Activated naive CD8-positive, alpha-beta T cell treated with anti-CD3 and anti-CD28 coated beads, Interleukin-2, amount 10 ng/mL, durations not matched to agents 7 days and 5 days (primary cell): ENCODE results near the gene GRIFIN. TPM values are rescaled to one million over a fixed set of nuclear protein-coding genes. Genes with fewer than 3 reads are reported as not detected.

Experiments used
- ATAC-seq: fragments of 150-1000 bp; cut with Tn5 transposase; one replicate; pipeline ENCODE4 v1.10.0; 2021; ENCODE audit warnings: low read depth, moderate library complexity
- POLR2A ChIA-PET: fragments of 350-600 bp; sonication (Branson Sonifier 250); formaldehyde crosslinking; loops from one replicate; lab custom pipeline; 2021; ENCODE audit warnings: antibody characterized with exemption; lab: Charles Lee
- DNase-seq: peaks from one replicate; pipeline ENCODE4 v3.0.0; 2021
- H3K27ac Mint-ChIP-seq: one replicate; pipeline ENCODE4 v1.8.0; 2022; ENCODE audit warnings: mild to moderate bottlenecking, mixed read lengths
- H3K27me3 Mint-ChIP-seq: one replicate; pipeline ENCODE4 v1.8.0; 2022; ENCODE audit warnings: mild to moderate bottlenecking, moderate library complexity, mixed read lengths
- H3K36me3 Mint-ChIP-seq: one replicate; pipeline ENCODE4 v1.8.0; 2021; ENCODE audit warnings: mild to moderate bottlenecking, mixed read lengths
- H3K4me1 Mint-ChIP-seq: one replicate; pipeline ENCODE4 v1.8.0; 2021; ENCODE audit warnings: mixed read lengths
- H3K4me3 Mint-ChIP-seq: one replicate; pipeline ENCODE4 v1.8.0; 2022; ENCODE audit warnings: mild to moderate bottlenecking, moderate library complexity, mixed read lengths
- H3K9me3 Mint-ChIP-seq: one replicate; pipeline ENCODE4 v1.8.0; 2021; ENCODE audit warnings: mixed read lengths
- total RNA-seq, 2 experiments: library from RNA; stranded (reverse); gene quantifications; one replicate each; pipeline ENCODE4 v1.2.3, GENCODE V29; 2021

The GRIFIN gene
- not detected for total RNA-seq

GRCh38 chr7:2476298-2476697 lies at the start of gene GRIFIN:
Gene GRIFIN (minus strand): TSS chr7:2476398. CDS start chr7:2476383, 15 bp downstream.
- POLR2A ChIA-PET = no interaction called here
- ATAC-seq (no peak), DNase-seq (no peak)
- no peak within 1 kb of the TSS for H3K4me3 Mint-ChIP-seq
- no peak within 1 kb of the TSS for H3K27ac Mint-ChIP-seq
- H3K27me3 Mint-ChIP-seq = peaks cover 3% of the 10 kb centered on the region
- no peaks in the 10 kb centered on the region for H3K9me3 Mint-ChIP-seq
- H3K4me1 Mint-ChIP-seq = peaks cover 5% of the 10 kb centered on the region
- H3K36me3 Mint-ChIP-seq = no peaks in the 10 kb centered on the region

GRCh38 chr7:2524808-2525657 lies 48.8 kb upstream of the GRIFIN start:
- POLR2A ChIA-PET = interaction anchor here (12.9 kb wide), 1 partner anchor 15 kb away, joined by 207 read pairs; no protein-coding TSS in a partner anchor
- Mint-ChIP-seq H3K27ac (no peak overlapping the region), H3K36me3 (peaks cover 25% of the 10 kb centered on the region), H3K9me3 (no peaks in the 10 kb centered on the region), H3K27me3 (no peaks in the 10 kb centered on the region), H3K4me3 (no peak overlapping the region), H3K4me1 (peaks cover 25% of the 10 kb centered on the region)
- DNase-seq (no peak), ATAC-seq (no peak)

GRCh38 chr7:2523941-2524807 lies 48.0 kb upstream of the GRIFIN start:
- POLR2A ChIA-PET = interaction anchor here (12.9 kb wide), 1 partner anchor 14 kb away, joined by 207 read pairs; no protein-coding TSS in a partner anchor
- no peaks in the 10 kb centered on the region for H3K27me3 Mint-ChIP-seq
- peaks cover 25% of the 10 kb centered on the region for H3K4me1 Mint-ChIP-seq
- peaks cover 25% of the 10 kb centered on the region for H3K36me3 Mint-ChIP-seq
- no peaks in the 10 kb centered on the region for H3K9me3 Mint-ChIP-seq
- no peak for DNase-seq
- H3K4me3 Mint-ChIP-seq = peak overlapping the region; percentile 42
- no peak for ATAC-seq
- no peak overlapping the region for H3K27ac Mint-ChIP-seq

- no peak for DNase-seq
- Mint-ChIP-seq H3K9me3 (no peaks in the 10 kb centered on the region), H3K4me1 (peaks cover 22% of the 10 kb centered on the region), H3K4me3 (peak overlapping the region; percentile 97), H3K27ac (peak overlapping the region; percentile 94), H3K27me3 (no peaks in the 10 kb centered on the region), H3K36me3 (peaks cover 25% of the 10 kb centered on the region)
- no peak for ATAC-seq
- POLR2A ChIA-PET = interaction anchor here (12.9 kb wide), 1 partner anchor 14 kb away, joined by 207 read pairs; no protein-coding TSS in a partner anchor
Observed at GRCh38 chr7:2523461-2523936, 47.3 kb upstream of the GRIFIN start.

GRCh38 chr7:2522780-2523433 lies 46.7 kb upstream of the GRIFIN start:
- Mint-ChIP-seq H3K9me3 (no peaks in the 10 kb centered on the region), H3K36me3 (peaks cover 25% of the 10 kb centered on the region), H3K4me1 (peaks cover 22% of the 10 kb centered on the region), H3K27me3 (no peaks in the 10 kb centered on the region), H3K4me3 (peak overlapping the region; percentile 97), H3K27ac (peak overlapping the region; percentile 94)
- DNase-seq = peak; percentile 67
- POLR2A ChIA-PET = interaction anchor here (1.2 to 12.9 kb wide), 3 partner anchors 7 to 28 kb away, joined by 4 to 207 read pairs (median 38); no protein-coding TSS in a partner anchor
- peak; percentile 7 for ATAC-seq

GRCh38 chr7:2521952-2522591 lies 45.9 kb upstream of the GRIFIN start:
- DNase-seq (peak; percentile 80), ATAC-seq (peak; percentile 30)
- H3K36me3 Mint-ChIP-seq = peaks cover 21% of the 10 kb centered on the region
- H3K9me3 Mint-ChIP-seq = no peaks in the 10 kb centered on the region
- peaks cover 19% of the 10 kb centered on the region for H3K4me1 Mint-ChIP-seq
- POLR2A ChIA-PET = interaction anchor here (0.6 to 12.9 kb wide), 8 partner anchors 7 to 189 kb away, joined by 3 to 207 read pairs (median 4); no protein-coding TSS in a partner anchor
- peak overlapping the region; percentile 97 for H3K4me3 Mint-ChIP-seq
- no peaks in the 10 kb centered on the region for H3K27me3 Mint-ChIP-seq
- peak overlapping the region; percentile 94 for H3K27ac Mint-ChIP-seq

- DNase-seq = peak; percentile 55
Observed at GRCh38 chr7:2521341-2521745, 45.1 kb upstream of the GRIFIN start.

GRCh38 chr7:2520761-2521290 lies 44.6 kb upstream of the GRIFIN start:
- POLR2A ChIA-PET = interaction anchor here (0.9 to 12.9 kb wide), 8 partner anchors 9 to 165 kb away, joined by 3 to 207 read pairs (median 4); no protein-coding TSS in a partner anchor

More at GRCh38 chr7:2521341-2521745, 45.1 kb upstream of the GRIFIN start:
- POLR2A ChIA-PET = interaction anchor here (0.7 to 12.9 kb wide), 10 partner anchors 8 to 190 kb away, joined by 3 to 207 read pairs (median 4); no protein-coding TSS in a partner anchor
- Mint-ChIP-seq H3K36me3 (peaks cover 21% of the 10 kb centered on the region), H3K9me3 (no peaks in the 10 kb centered on the region), H3K4me3 (peak overlapping the region; percentile 97), H3K27ac (peak overlapping the region; percentile 94), H3K4me1 (peaks cover 18% of the 10 kb centered on the region), H3K27me3 (no peaks in the 10 kb centered on the region)
- ATAC-seq = peak; percentile 0

GRCh38 chr7:2520131-2520760 lies 44.0 kb upstream of the GRIFIN start:
- Mint-ChIP-seq H3K36me3 (peaks cover 21% of the 10 kb centered on the region), H3K27me3 (no peaks in the 10 kb centered on the region), H3K4me1 (peaks cover 12% of the 10 kb centered on the region), H3K4me3 (peak overlapping the region; percentile 97), H3K27ac (peak overlapping the region; percentile 90), H3K9me3 (no peaks in the 10 kb centered on the region)
- POLR2A ChIA-PET = interaction anchor here (1.2 to 12.9 kb wide), 6 partner anchors 9 to 125 kb away, joined by 3 to 207 read pairs (median 8); no protein-coding TSS in a partner anchor
- DNase-seq (peak; percentile 62), ATAC-seq (no peak)

More at GRCh38 chr7:2520761-2521290, 44.6 kb upstream of the GRIFIN start:
- Mint-ChIP-seq H3K4me1 (peaks cover 14% of the 10 kb centered on the region), H3K27ac (peak overlapping the region; percentile 90), H3K27me3 (no peaks in the 10 kb centered on the region), H3K9me3 (no peaks in the 10 kb centered on the region), H3K36me3 (peaks cover 21% of the 10 kb centered on the region), H3K4me3 (peak overlapping the region; percentile 97)
- DNase-seq = no peak
- no peak for ATAC-seq

- Mint-ChIP-seq H3K27ac (peak within 1 kb of the TSS; percentile 90), H3K9me3 (no peaks in the 10 kb centered on the region), H3K36me3 (peaks cover 21% of the 10 kb centered on the region), H3K4me1 (peaks cover 12% of the 10 kb centered on the region), H3K4me3 (peak within 1 kb of the TSS; percentile 97), H3K27me3 (no peaks in the 10 kb centered on the region)
- ATAC-seq = peak; percentile 69
- peak; percentile 96 for DNase-seq
- POLR2A ChIA-PET = interaction anchor here (0.6 to 12.9 kb wide), 6 partner anchors 8 to 41 kb away, joined by 3 to 207 read pairs (median 6); no protein-coding TSS in a partner anchor
Observed at GRCh38 chr7:2519119-2519930, 43.1 kb upstream of the GRIFIN start, which contains the start of gene LFNG. Gene LFNG (plus strand): TSS chr7:2519774. CDS start chr7:2519862, 88 bp downstream.
